GM12878 (cell line): Measurements from ENCODE around the gene KRTAP5-2. TPM values are rescaled to one million over a fixed set of nuclear protein-coding genes. Genes with fewer than 3 reads are reported as not detected.

Source experiments
- ATAC-seq: fragments of 200-7000 bp; cut with Tn5 transposase; 3 replicates; pipeline ENCODE4 v1.9.1; 2020; ENCODE audit warnings: mild to moderate bottlenecking, moderate library complexity
- BruUV-seq: library from RNA; stranded (reverse); fragments of 400-500 nt; replicated peaks from 2 replicates; lab custom pipeline; 2021; lab: Mats Ljungman, UMichigan
- CTCF ChIA-PET: fragments of 300-600 bp; sonication (Branson Sonifier 250); formaldehyde crosslinking; extraction: SDS; loops from one replicate; lab custom pipeline; 2021; ENCODE audit warnings: inconsistent platforms; lab: Yijun Ruan, JAX
- POLR2A ChIA-PET: fragments of 350-600 bp; formaldehyde crosslinking; extraction: SDS; loops from one replicate; lab custom pipeline; 2021; ENCODE audit warnings: inconsistent platforms; lab: Charles Lee
- RAD21 ChIA-PET: fragments of 300-600 bp; sonication (Branson Sonifier 250); formaldehyde crosslinking; loops from one replicate; lab custom pipeline; 2023; ENCODE audit warnings: antibody characterized with exemption; ENCODE audit not compliant: unreplicated experiment; lab: Charles Lee
- SMC1A ChIA-PET: fragments of 300-600 bp; sonication (Branson Sonifier 250); formaldehyde crosslinking; loops from one replicate; lab custom pipeline; 2023; ENCODE audit not compliant: unreplicated experiment, uncharacterized antibody; lab: Charles Lee
- DNase-seq: peaks from one replicate; pipeline ENCODE4 v3.0.0-alpha.2; 2011; ENCODE audit warnings: low read depth, low spot score
- FAIRE-seq: peaks from 3 replicates; lab custom pipeline; 2011; peaks lifted over from hg19 to GRCh38; lab: Jason Lieb, UNC
- H2AFZ ChIP-seq: 2 replicates; pipeline ENCODE4 v1.6.0; 2011; ENCODE audit warnings: low read depth, low read length, control low read depth; ENCODE audit not compliant: control insufficient read depth
- H3K27ac ChIP-seq: 2 replicates; pipeline ENCODE4 v1.5.1; 2011; ENCODE audit warnings: control low read depth; ENCODE audit not compliant: control insufficient read depth, insufficient read depth
- H3K27me3 ChIP-seq, 2 experiments: replicated peaks in 1 of 2; 2 replicates each; pipeline versions ENCODE4 v1.6.0 to v1.6.1; 2011; ENCODE audit warnings: low read length in 1 of 2; ENCODE audit not compliant: control insufficient read depth in 2 of 2, insufficient read depth in 2 of 2
- H3K36me3 ChIP-seq, 2 experiments: 2 replicates each; pipeline ENCODE4 v1.5.1; 2011; ENCODE audit warnings: low read length in 1 of 2; ENCODE audit not compliant: control insufficient read depth in 2 of 2, insufficient read depth in 2 of 2
- H3K4me1 ChIP-seq: 2 replicates; pipeline ENCODE4 v1.6.1; 2011; ENCODE audit warnings: mild to moderate bottlenecking, low read length, moderate library complexity, mixed read lengths; ENCODE audit not compliant: control insufficient read depth, insufficient read depth
- H3K4me2 ChIP-seq: 2 replicates; pipeline ENCODE4 v1.6.0; 2011; ENCODE audit warnings: control low read depth; ENCODE audit not compliant: control insufficient read depth, insufficient read depth
- H3K4me3 ChIP-seq: fragments of 200-600 bp; sonication (generic); 2 replicates; pipeline ENCODE4 v1.5.1; 2016
- H3K79me2 ChIP-seq: 2 replicates; pipeline ENCODE4 v1.6.0; 2011; ENCODE audit warnings: low read length; ENCODE audit not compliant: control insufficient read depth, insufficient read depth
- H3K9ac ChIP-seq: 2 replicates; pipeline ENCODE4 v1.8.0; 2011; ENCODE audit warnings: low read length, control low read depth, mixed read lengths; ENCODE audit not compliant: control insufficient read depth, insufficient read depth
- H3K9me3 ChIP-seq: replicated peaks from 3 replicates; pipeline ENCODE4 v1.5.1; 2011; ENCODE audit warnings: mild to moderate bottlenecking, low read length; ENCODE audit not compliant: control insufficient read depth, insufficient read depth
- H4K20me1 ChIP-seq: 2 replicates; pipeline ENCODE4 v1.6.0; 2011; ENCODE audit not compliant: control insufficient read depth, insufficient read depth
- CHD2 ChIP-seq: IDR thresholded peaks from 2 replicates; pipeline ENCODE4 v1.6.1; 2011; ENCODE audit warnings: low read depth, low read length, improper control_type of control experiment, borderline replicate concordance
- CREB1 ChIP-seq: IDR thresholded peaks from 2 replicates; pipeline ENCODE4 v1.6.1; 2012; ENCODE audit warnings: low read depth, mild to moderate bottlenecking, inconsistent platforms
- DPF2 ChIP-seq: fragments of 450-650 bp; IDR thresholded peaks from 2 replicates; pipeline ENCODE4 v1.6.1; 2017; ENCODE audit warnings: mild to moderate bottlenecking
- HDAC2 ChIP-seq: fragments of 200-600 bp; sonication (generic); IDR thresholded peaks from 2 replicates; pipeline ENCODE4 v1.6.1; 2017
- IRF4 ChIP-seq: IDR thresholded peaks from 2 replicates; pipeline ENCODE4 v1.6.1; 2011; ENCODE audit warnings: low read depth, low read length
- KLF5 ChIP-seq: fragments of 450-650 bp; IDR thresholded peaks from 2 replicates; pipeline ENCODE4 v1.6.1; 2014; ENCODE audit warnings: mild to moderate bottlenecking; ENCODE audit not compliant: partially characterized antibody
- MEF2B ChIP-seq: fragments of 450-650 bp; IDR thresholded peaks from 2 replicates; pipeline ENCODE4 v1.6.1; 2018; ENCODE audit warnings: mild to moderate bottlenecking, moderate library complexity; ENCODE audit not compliant: partially characterized antibody, poor library complexity, severe bottlenecking
- MYB ChIP-seq: fragments of 150-350 bp; IDR thresholded peaks from 2 replicates; pipeline ENCODE4 v1.6.1; 2014; ENCODE audit warnings: mild to moderate bottlenecking, low read depth, low read length, borderline replicate concordance
- NR2C2 ChIP-seq: IDR thresholded peaks from 2 replicates; pipeline ENCODE4 v1.6.1; 2011; ENCODE audit warnings: borderline replicate concordance, low read depth; ENCODE audit not compliant: control insufficient read depth, insufficient read length
- PML ChIP-seq: IDR thresholded peaks from 2 replicates; pipeline ENCODE4 v1.6.1; 2012; ENCODE audit warnings: low read length, inconsistent platforms
- RFX5 ChIP-seq: IDR thresholded peaks from 2 replicates; pipeline ENCODE4 v1.6.1; 2011; ENCODE audit warnings: low read depth, low read length, improper control_type of control experiment
- SMAD1 ChIP-seq: fragments of 450-650 bp; IDR thresholded peaks from 2 replicates; pipeline ENCODE4 v1.6.1; 2018; ENCODE audit warnings: mild to moderate bottlenecking, low read depth; ENCODE audit not compliant: partially characterized antibody
- WGBS: methylation state at CpG from one replicate; pipeline ENCODE4 v1.1.6; 2016; ENCODE audit warnings: low lambda C conversion rate; ENCODE audit not compliant: insufficient replicate concordance, insufficient coverage; ENCODE audit errors: missing lambda C conversion rate; 5-methylcytosine and 5-hydroxymethylcytosine counted together
- in situ Hi-C: fragments of 300-500 bp; cut with MboI; formaldehyde crosslinking; loops from 9 replicates; pipeline ENCODE4 v1.14.3; 2018; ENCODE audit warnings: mixed read lengths
- intact Hi-C: fragments of 100-400 bp; cut with micrococcal nuclease; formaldehyde crosslinking; loops from one replicate; pipeline ENCODE4 v1.14.2; 2022; ENCODE audit not compliant: unreplicated experiment
- polyA plus RNA-seq, 11 experiments: library from polyadenylated mRNA; depleted of rRNA in 4 of 11; unstranded in 6 of 11; stranded (reverse) in 5 of 11; fragments of >200 nt; fragmentation: Nextera tagmentation in 4 of 11; fragmentation: Illumina TruSeq in 1 of 11; extraction: Ambion mirVana in 4 of 11; extraction: Trizol in 1 of 11; gene quantifications; 1 replicate in 1 of 11; 2 replicates in 10 of 11; pipeline versions ENCODE4 v1.2.1 to v1.2.3, GENCODE V29; 2011 to 2016; ENCODE audit warnings: inconsistent platforms in 2 of 11, missing spikeins in 2 of 11, low read depth in 1 of 11
- total RNA-seq, 4 experiments: library from RNA; depleted of rRNA in 3 of 4; stranded (reverse); fragments of >200 nt in 3 of 4; fragmentation: Illumina TruSeq in 1 of 4; extraction: Trizol in 1 of 4; gene quantifications; 2 replicates each; pipeline versions ENCODE4 v1.2.1 to v1.2.3, GENCODE V29; 2013 to 2021
- TF ChIP-seq, protein P1 (sequence below): fragments of 450-650 bp; formaldehyde crosslinking; IDR thresholded peaks from 2 replicates; pipeline ENCODE4 v1.4.0; 2022; ENCODE audit warnings: mild to moderate bottlenecking, moderate library complexity
- TF ChIP-seq, protein P2 (sequence below): fragments of 150-350 bp; IDR thresholded peaks from 2 replicates; pipeline ENCODE4 v1.6.1; 2014; ENCODE audit warnings: mild to moderate bottlenecking, low read depth, low read length
- TF ChIP-seq, protein P3 (sequence below): fragments of 450-650 bp; IDR thresholded peaks from 2 replicates; pipeline ENCODE4 v1.6.1; 2017; ENCODE audit warnings: antibody characterized with exemption, mild to moderate bottlenecking, moderate library complexity

The KRTAP5-2 gene
- total and polyA plus RNA-seq, 10 of the 15 experiments (the other 5 are each of a cell fraction or from before 2014, with no cell fraction given) = not detected

DNA sequence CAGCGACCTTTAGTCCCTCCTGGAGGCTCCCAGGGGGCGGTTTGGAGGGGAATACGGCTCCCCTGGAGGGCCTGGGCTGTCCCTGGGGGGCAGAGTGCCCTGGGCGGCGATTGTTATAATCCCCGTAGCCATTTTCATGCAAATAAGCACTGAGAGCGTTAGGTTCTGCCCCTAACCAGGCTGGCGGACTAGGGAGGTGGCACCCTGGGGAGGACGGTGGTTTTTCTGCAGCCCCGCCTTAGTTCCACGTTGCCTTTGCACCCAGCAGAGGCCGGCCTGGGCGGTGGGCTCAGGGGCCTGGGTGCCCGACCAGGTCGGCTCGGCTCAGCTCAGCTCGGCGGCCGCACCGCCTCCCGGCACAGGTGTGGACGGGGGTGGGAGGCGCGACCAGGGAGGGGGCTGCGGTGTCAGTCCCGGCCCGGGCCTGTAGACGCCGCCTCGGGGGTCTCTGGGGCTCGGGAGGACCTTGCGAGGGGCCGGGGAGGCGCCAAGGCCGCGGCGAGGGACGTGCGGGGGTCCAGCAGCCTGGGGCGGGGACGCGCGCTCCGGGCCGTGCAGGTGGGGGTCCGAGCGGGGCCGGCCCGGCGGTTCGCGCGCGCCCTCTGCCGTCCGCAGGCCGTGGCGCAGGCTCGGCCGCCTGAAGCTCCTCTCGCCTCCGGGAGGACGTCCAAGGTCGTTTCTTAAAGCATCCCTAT lies 23.7 kb downstream of the KRTAP5-2 start (continued):
- TF ChIP-seq, protein P1, sequence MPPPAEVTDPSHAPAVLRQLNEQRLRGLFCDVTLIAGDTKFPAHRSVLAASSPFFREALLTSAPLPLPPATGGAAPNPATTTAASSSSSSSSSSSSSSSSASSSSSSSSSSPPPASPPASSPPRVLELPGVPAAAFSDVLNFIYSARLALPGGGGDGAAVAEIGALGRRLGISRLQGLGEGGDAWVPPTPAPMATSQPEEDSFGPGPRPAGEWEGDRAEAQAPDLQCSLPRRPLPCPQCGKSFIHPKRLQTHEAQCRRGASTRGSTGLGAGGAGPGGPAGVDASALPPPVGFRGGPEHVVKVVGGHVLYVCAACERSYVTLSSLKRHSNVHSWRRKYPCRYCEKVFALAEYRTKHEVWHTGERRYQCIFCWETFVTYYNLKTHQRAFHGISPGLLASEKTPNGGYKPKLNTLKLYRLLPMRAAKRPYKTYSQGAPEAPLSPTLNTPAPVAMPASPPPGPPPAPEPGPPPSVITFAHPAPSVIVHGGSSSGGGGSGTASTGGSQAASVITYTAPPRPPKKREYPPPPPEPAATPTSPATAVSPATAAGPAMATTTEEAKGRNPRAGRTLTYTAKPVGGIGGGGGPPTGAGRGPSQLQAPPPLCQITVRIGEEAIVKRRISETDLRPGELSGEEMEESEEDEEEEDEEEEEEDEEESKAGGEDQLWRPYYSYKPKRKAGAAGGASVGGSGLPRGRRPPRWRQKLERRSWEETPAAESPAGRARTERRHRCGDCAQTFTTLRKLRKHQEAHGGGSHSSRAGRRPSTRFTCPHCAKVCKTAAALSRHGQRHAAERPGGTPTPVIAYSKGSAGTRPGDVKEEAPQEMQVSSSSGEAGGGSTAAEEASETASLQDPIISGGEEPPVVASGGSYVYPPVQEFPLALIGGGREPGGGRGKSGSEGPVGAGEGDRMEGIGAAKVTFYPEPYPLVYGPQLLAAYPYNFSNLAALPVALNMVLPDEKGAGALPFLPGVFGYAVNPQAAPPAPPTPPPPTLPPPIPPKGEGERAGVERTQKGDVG (CRISPR knock-in tag) = no peak
- TF ChIP-seq CREB1 (no peak), HDAC2 (no peak), DPF2 (peak; percentile 24; the same call in 1 of the 2 replicates), KLF5 (no peak), NR2C2 (no peak), MEF2B (peak; percentile 75), CHD2 (no peak)

DNA sequence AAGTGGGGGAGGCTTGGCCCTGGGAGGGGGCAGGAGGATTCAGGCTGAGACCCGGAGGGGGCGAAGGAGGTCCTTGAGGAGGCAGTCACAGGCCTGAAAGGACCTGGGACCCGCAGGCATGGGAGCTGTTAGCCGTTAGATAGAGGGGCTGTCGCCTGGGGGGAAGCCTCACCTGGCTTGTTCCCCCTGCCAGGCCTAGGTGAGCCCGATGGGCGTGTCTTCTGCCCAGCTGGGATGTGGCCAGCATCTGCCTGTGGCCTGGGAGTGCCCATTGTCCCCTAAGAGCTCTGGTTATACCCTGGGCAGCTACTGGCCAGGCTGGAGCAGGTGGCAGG lies 24.2 kb downstream of the KRTAP5-2 start:
- POLR2A ChIA-PET = no interaction called here
- H3K9ac ChIP-seq = no peak overlapping the region
- ATAC-seq = no peak; the same call in 2 of the 3 replicates
- TF ChIP-seq RFX5 = no peak
- TF ChIP-seq, protein P2, sequence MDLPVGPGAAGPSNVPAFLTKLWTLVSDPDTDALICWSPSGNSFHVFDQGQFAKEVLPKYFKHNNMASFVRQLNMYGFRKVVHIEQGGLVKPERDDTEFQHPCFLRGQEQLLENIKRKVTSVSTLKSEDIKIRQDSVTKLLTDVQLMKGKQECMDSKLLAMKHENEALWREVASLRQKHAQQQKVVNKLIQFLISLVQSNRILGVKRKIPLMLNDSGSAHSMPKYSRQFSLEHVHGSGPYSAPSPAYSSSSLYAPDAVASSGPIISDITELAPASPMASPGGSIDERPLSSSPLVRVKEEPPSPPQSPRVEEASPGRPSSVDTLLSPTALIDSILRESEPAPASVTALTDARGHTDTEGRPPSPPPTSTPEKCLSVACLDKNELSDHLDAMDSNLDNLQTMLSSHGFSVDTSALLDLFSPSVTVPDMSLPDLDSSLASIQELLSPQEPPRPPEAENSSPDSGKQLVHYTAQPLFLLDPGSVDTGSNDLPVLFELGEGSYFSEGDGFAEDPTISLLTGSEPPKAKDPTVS = no peak
- no peak for TF ChIP-seq CHD2
- TF ChIP-seq IRF4 = no peak
- TF ChIP-seq, protein P3, sequence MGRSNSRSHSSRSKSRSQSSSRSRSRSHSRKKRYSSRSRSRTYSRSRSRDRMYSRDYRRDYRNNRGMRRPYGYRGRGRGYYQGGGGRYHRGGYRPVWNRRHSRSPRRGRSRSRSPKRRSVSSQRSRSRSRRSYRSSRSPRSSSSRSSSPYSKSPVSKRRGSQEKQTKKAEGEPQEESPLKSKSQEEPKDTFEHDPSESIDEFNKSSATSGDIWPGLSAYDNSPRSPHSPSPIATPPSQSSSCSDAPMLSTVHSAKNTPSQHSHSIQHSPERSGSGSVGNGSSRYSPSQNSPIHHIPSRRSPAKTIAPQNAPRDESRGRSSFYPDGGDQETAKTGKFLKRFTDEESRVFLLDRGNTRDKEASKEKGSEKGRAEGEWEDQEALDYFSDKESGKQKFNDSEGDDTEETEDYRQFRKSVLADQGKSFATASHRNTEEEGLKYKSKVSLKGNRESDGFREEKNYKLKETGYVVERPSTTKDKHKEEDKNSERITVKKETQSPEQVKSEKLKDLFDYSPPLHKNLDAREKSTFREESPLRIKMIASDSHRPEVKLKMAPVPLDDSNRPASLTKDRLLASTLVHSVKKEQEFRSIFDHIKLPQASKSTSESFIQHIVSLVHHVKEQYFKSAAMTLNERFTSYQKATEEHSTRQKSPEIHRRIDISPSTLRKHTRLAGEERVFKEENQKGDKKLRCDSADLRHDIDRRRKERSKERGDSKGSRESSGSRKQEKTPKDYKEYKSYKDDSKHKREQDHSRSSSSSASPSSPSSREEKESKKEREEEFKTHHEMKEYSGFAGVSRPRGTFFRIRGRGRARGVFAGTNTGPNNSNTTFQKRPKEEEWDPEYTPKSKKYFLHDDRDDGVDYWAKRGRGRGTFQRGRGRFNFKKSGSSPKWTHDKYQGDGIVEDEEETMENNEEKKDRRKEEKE = no peak
- no peak for TF ChIP-seq SMAD1
- no peak for TF ChIP-seq MYB
- no peak for TF ChIP-seq PML

More for the DNA sequence above, 24.2 kb downstream of the KRTAP5-2 start:
- 0 out of 2 replicates have a peak overlapping the region, but pooled peaks have one; percentile 3 for H3K4me2 ChIP-seq
- no peak overlapping the region for H2AFZ ChIP-seq
- DNase-seq (no peak), FAIRE-seq (no peak)
- 4% methylated on average over 7 of the region's 7 CpGs for WGBS
- no peaks in the 10 kb centered on the region for H4K20me1 ChIP-seq
- H3K79me2 ChIP-seq = no peaks in the 10 kb centered on the region
- H3K9me3 ChIP-seq = peaks cover 4% of the 10 kb centered on the region; the same call in 1 of the 3 replicates
- H3K4me3 ChIP-seq = no peak overlapping the region
- ChIA-PET RAD21 (interaction anchor here (1.3 to 2.5 kb wide), 3 partner anchors 27 to 59 kb away, joined by 4 to 23 read pairs (median 11); no protein-coding TSS in a partner anchor), CTCF (interaction anchor here (1.0 to 2.4 kb wide), 9 partner anchors 9 to 371 kb away, joined by 3 to 20 read pairs (median 7); no protein-coding TSS in a partner anchor), SMC1A (interaction anchor here (1.4 to 2.0 kb wide), 2 partner anchors 25 to 458 kb away, joined by 3 to 8 read pairs; no protein-coding TSS in a partner anchor)
- H3K36me3 ChIP-seq = no peaks in the 10 kb centered on the region
- in situ Hi-C loops (no loop called here), intact Hi-C loops (loop anchor here (2.0 to 10.0 kb wide), 4 partner anchors 121 to 459 kb away; partner anchors contain the start of gene TOLLIP)
- H3K4me1 ChIP-seq = no peaks in the 10 kb centered on the region
- peaks cover 2 to 10% of the 10 kb centered on the region in 2 experiments; a peak in 3 of 4 replicates for H3K27me3 ChIP-seq
- H3K27ac ChIP-seq = no peak overlapping the region
- BruUV-seq = no TSS peak
